Endothelial cell of umbilical vein (primary cell): ENCODE results near the gene WIPI1.

Experiments used
- EZH2 ChIP-seq: IDR thresholded peaks from 2 replicates; pipeline ENCODE4 v1.6.1; 2012; ENCODE audit warnings: borderline replicate concordance, low read depth, mild to moderate bottlenecking, moderate library complexity, low read length, inconsistent platforms; ENCODE audit not compliant: severe bottlenecking
- FOS ChIP-seq: IDR thresholded peaks from 2 replicates; pipeline ENCODE4 v1.6.1; 2011; ENCODE audit warnings: mild to moderate bottlenecking, low read length, moderate library complexity, borderline replicate concordance; ENCODE audit not compliant: insufficient read depth
- GATA2 ChIP-seq: IDR thresholded peaks from 2 replicates; pipeline ENCODE4 v1.7.0; 2011; ENCODE audit warnings: low read depth, mild to moderate bottlenecking, moderate library complexity, mixed read lengths, low read length; ENCODE audit not compliant: insufficient read length, insufficient read depth
- JUN ChIP-seq: IDR thresholded peaks from 2 replicates; pipeline ENCODE4 v1.6.1; 2011; ENCODE audit warnings: borderline replicate concordance, low read depth; ENCODE audit not compliant: insufficient read length, insufficient read depth
- MYC ChIP-seq: IDR thresholded peaks from one replicate; pipeline ENCODE4 v1.6.1; 2011; ENCODE audit warnings: mild to moderate bottlenecking, low read depth, low read length
- POLR2A ChIP-seq: IDR thresholded peaks from 2 replicates; pipeline ENCODE4 v1.6.1; 2012; ENCODE audit warnings: low read depth, mild to moderate bottlenecking, control low read depth, low read length
- POLR2AphosphoS5 ChIP-seq: IDR thresholded peaks from 2 replicates; pipeline ENCODE4 v1.6.1; 2012; ENCODE audit warnings: low read depth, mild to moderate bottlenecking, control low read depth, low read length, moderate library complexity; ENCODE audit not compliant: insufficient read depth
- TF ChIP-seq, protein P1 (sequence below), 2 donors: IDR thresholded peaks; 1 replicate in 1 of 2; 2 replicates in 1 of 2; pipeline ENCODE4 v1.5.1; 2011; ENCODE audit warnings: low read length in 2 of 2, mild to moderate bottlenecking in 2 of 2, moderate library complexity in 2 of 2, control low read depth in 1 of 2, inconsistent platforms in 1 of 2, low read depth in 1 of 2; ENCODE audit not compliant: insufficient read depth in 1 of 2; ENCODE audit errors: extremely low read depth in 1 of 2
- TF ChIP-seq, protein P2 (sequence below): IDR thresholded peaks from 2 replicates; pipeline ENCODE4 v1.6.1; 2011; ENCODE audit not compliant: insufficient read depth, insufficient read length

DNA sequence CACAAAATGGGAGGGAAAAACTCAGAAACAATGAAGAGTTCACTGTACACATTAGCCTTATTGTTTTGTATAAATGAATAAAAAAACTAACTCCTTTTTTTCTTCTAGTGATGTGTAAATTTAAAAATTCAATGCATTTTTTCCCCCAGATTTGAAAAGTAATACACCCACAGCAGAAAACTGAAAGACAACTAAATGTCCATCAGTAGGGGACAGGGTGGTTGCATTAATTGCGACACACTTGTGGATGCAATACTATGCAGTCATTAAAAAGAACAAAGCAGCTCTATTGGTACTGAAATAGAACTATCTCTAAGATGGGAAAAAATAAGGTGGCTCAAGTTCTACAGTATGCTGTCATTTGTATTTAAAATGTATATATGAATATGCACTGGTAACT, 13.7 kb upstream of the WIPI1 start:
- TF ChIP-seq, protein P1, sequence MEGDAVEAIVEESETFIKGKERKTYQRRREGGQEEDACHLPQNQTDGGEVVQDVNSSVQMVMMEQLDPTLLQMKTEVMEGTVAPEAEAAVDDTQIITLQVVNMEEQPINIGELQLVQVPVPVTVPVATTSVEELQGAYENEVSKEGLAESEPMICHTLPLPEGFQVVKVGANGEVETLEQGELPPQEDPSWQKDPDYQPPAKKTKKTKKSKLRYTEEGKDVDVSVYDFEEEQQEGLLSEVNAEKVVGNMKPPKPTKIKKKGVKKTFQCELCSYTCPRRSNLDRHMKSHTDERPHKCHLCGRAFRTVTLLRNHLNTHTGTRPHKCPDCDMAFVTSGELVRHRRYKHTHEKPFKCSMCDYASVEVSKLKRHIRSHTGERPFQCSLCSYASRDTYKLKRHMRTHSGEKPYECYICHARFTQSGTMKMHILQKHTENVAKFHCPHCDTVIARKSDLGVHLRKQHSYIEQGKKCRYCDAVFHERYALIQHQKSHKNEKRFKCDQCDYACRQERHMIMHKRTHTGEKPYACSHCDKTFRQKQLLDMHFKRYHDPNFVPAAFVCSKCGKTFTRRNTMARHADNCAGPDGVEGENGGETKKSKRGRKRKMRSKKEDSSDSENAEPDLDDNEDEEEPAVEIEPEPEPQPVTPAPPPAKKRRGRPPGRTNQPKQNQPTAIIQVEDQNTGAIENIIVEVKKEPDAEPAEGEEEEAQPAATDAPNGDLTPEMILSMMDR (IDR thresholded peaks at IDR 0.05; ENCODE audit: extremely low read depth in 1 of 2, insufficient read depth in 1 of 2, low read depth in 1 of 2, low read length in 2 of 2) = no peak
- TF ChIP-seq POLR2A (no peak), POLR2AphosphoS5 (no peak), EZH2 (no peak), JUN (no peak), GATA2 (no peak), MYC (no peak), FOS (no peak)
- TF ChIP-seq, protein P2, sequence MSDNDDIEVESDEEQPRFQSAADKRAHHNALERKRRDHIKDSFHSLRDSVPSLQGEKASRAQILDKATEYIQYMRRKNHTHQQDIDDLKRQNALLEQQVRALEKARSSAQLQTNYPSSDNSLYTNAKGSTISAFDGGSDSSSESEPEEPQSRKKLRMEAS = no peak
